Osteocyte (in vitro differentiated cells): ENCODE data around the gene ST3GAL3. TPM values are rescaled to one million over a fixed set of nuclear protein-coding genes. Genes with fewer than 3 reads are reported as not detected.

Source experiments
- DNase-seq: peaks from one replicate; pipeline ENCODE4 v3.0.0; 2021; ENCODE audit warnings: mixed read lengths; ENCODE audit not compliant: unreplicated experiment; ENCODE audit errors: extremely low spot score
- H3K27ac Mint-ChIP-seq: one replicate; pipeline ENCODE4 v1.8.0; 2021; ENCODE audit warnings: mild to moderate bottlenecking, mixed read lengths; ENCODE audit not compliant: unreplicated experiment
- H3K27me3 Mint-ChIP-seq: one replicate; pipeline ENCODE4 v1.8.0; 2021; ENCODE audit warnings: mixed read lengths; ENCODE audit not compliant: unreplicated experiment
- H3K36me3 Mint-ChIP-seq: one replicate; pipeline ENCODE4 v1.8.0; 2021; ENCODE audit warnings: mixed read lengths; ENCODE audit not compliant: unreplicated experiment
- H3K4me1 Mint-ChIP-seq: one replicate; pipeline ENCODE4 v1.8.0; 2021; ENCODE audit warnings: mixed read lengths; ENCODE audit not compliant: unreplicated experiment
- H3K4me3 Mint-ChIP-seq: one replicate; pipeline ENCODE4 v1.8.0; 2021; ENCODE audit warnings: mild to moderate bottlenecking, moderate library complexity, mixed read lengths; ENCODE audit not compliant: unreplicated experiment
- H3K9me3 Mint-ChIP-seq: one replicate; pipeline ENCODE4 v1.8.0; 2021; ENCODE audit warnings: mixed read lengths; ENCODE audit not compliant: unreplicated experiment
- CTCF ChIP-seq: fragments of 200-600 bp; sonication (generic); IDR thresholded peaks from 2 replicates; pipeline ENCODE4 v1.5.0; 2021; ENCODE audit warnings: antibody characterized with exemption, mild to moderate bottlenecking, moderate library complexity
- total RNA-seq: library from RNA; stranded (reverse); gene quantifications from 2 replicates; pipeline ENCODE4 v1.2.1, GENCODE V29; 2021

The ST3GAL3 gene
- total RNA-seq, 1 donor from 2014 or later: 26.4 TPM

- no peak for TF ChIP-seq CTCF
Measured at GRCh38 chr1:43666608-43667007, 40.7 kb upstream of the ST3GAL3 start.

GRCh38 chr1:43668956-43669355 lies 38.4 kb upstream of the ST3GAL3 start:
- Mint-ChIP-seq H3K36me3 (peaks cover 68% of the 10 kb centered on the region), H3K4me3 (no peak overlapping the region), H3K4me1 (no peaks in the 10 kb centered on the region), H3K27me3 (no peaks in the 10 kb centered on the region), H3K27ac (no peak overlapping the region), H3K9me3 (no peaks in the 10 kb centered on the region)
- TF ChIP-seq CTCF: no peak
- no peak for DNase-seq

More at GRCh38 chr1:43666608-43667007, 40.7 kb upstream of the ST3GAL3 start:
- Mint-ChIP-seq H3K27ac (no peak overlapping the region), H3K27me3 (no peaks in the 10 kb centered on the region), H3K9me3 (no peaks in the 10 kb centered on the region), H3K4me3 (no peak overlapping the region), H3K36me3 (peaks cover 77% of the 10 kb centered on the region), H3K4me1 (no peaks in the 10 kb centered on the region)
- DNase-seq: no peak

- no peak for DNase-seq
- TF ChIP-seq CTCF: no peak
- peaks cover 62% of the 10 kb centered on the region for H3K36me3 Mint-ChIP-seq
- no peaks in the 10 kb centered on the region for H3K4me1 Mint-ChIP-seq
- no peaks in the 10 kb centered on the region for H3K9me3 Mint-ChIP-seq
- H3K4me3 Mint-ChIP-seq: no peak overlapping the region
- no peak overlapping the region for H3K27ac Mint-ChIP-seq
- no peaks in the 10 kb centered on the region for H3K27me3 Mint-ChIP-seq
Measured at GRCh38 chr1:43669878-43670277, 37.5 kb upstream of the ST3GAL3 start.

- no peak for DNase-seq
Measured at GRCh38 chr1:43671193-43671592, 36.1 kb upstream of the ST3GAL3 start.

More at GRCh38 chr1:43671193-43671592, 36.1 kb upstream of the ST3GAL3 start:
- H3K4me1 Mint-ChIP-seq: no peaks in the 10 kb centered on the region
- H3K9me3 Mint-ChIP-seq: no peaks in the 10 kb centered on the region
- H3K27ac Mint-ChIP-seq: no peak overlapping the region
- peaks cover 54% of the 10 kb centered on the region for H3K36me3 Mint-ChIP-seq
- no peaks in the 10 kb centered on the region for H3K27me3 Mint-ChIP-seq
- no peak overlapping the region for H3K4me3 Mint-ChIP-seq
- TF ChIP-seq CTCF: no peak
